ENCODE data around the gene IFITM5. TPM values are rescaled to one million over a fixed set of nuclear protein-coding genes. Genes with fewer than 3 reads are reported as not detected.

Gene IFITM5
- total and polyA plus RNA-seq, 2 of the 4 experiments (the other 2 are of a cell fraction), result not detected

GRCh38 chr11:326842-327580, 27.7 kb upstream of the IFITM5 start (continued):
- TF ChIP-seq RCOR1 (IDR thresholded peaks at IDR 0.05; ENCODE audit: insufficient replicate concordance, low read length), result no peak

GRCh38 chr11:326592-326841, 27.2 kb upstream of the IFITM5 start:
- peak overlapping the region; percentile 70 for H4K5ac ChIP-seq (ENCODE audit: low read depth, low read length)
- H3K4ac ChIP-seq (ENCODE audit: low read depth, low read length), result peak overlapping the region; percentile 66
- ChIA-PET CTCF (no interaction called here), POLR2A (ENCODE audit: unreplicated experiment) (no interaction called here)
- H3K56ac ChIP-seq (ENCODE audit: extremely low read depth, insufficient read depth, low read length), result no peak overlapping the region
- peak overlapping the region; percentile 49 to 84 for H4K8ac ChIP-seq (ENCODE audit: low read depth in 2 of 2, low read length in 2 of 2)
- H3K36me3 ChIP-seq (ENCODE audit: control insufficient read depth, insufficient read depth, low read length), result no peaks in the 10 kb centered on the region
- intact Hi-C loops (cut with micrococcal nuclease), result no loop called here
- peak overlapping the region; percentile 40; the same call in 1 of the 2 replicates for H2BK20ac ChIP-seq (ENCODE audit: low read depth, low read length)
- no peak overlapping the region; the same call in 1 of the 2 replicates for H3K14ac ChIP-seq (replicated peaks; ENCODE audit: low read depth, low read length)
- peak overlapping the region; percentile 37; the same call in 1 of the 3 replicates for H2BK15ac ChIP-seq (ENCODE audit: low read depth, low read length)
- H3K9me3 ChIP-seq (ENCODE audit: control insufficient read depth, insufficient read depth, low read length), result no peaks in the 10 kb centered on the region
- no peak overlapping the region for H3K27ac ChIP-seq (ENCODE audit: insufficient read depth, low read length)
- H2BK5ac ChIP-seq (ENCODE audit: low read depth, low read length, poor library complexity, severe bottlenecking), result no peak overlapping the region
- 77% methylated on average over 6 of the region's 6 CpGs; no CpG with 5 or more reads in 1 of the 2 experiments for WGBS, 2 experiments (ENCODE audit: extremely low coverage in 2 of 2, insufficient read length in 1 of 2)
- BruUV-seq (replicated peaks), result no TSS peak
- H3K27me3 ChIP-seq (ENCODE audit: control insufficient read depth, insufficient read depth, low read length), result no peaks in the 10 kb centered on the region
- TF ChIP-seq BHLHE40 (IDR thresholded peaks at IDR 0.05; ENCODE audit: low read depth, low read length) (no peak), MAZ (IDR thresholded peaks at IDR 0.05; ENCODE audit: borderline replicate concordance, low read depth, low read length) (no peak), FOS (IDR thresholded peaks at IDR 0.05; ENCODE audit: low read depth, low read length) (no peak), RAD21 (IDR thresholded peaks at IDR 0.05; ENCODE audit: low read length) (no peak), POLR2A (IDR thresholded peaks at IDR 0.05; ENCODE audit: low read depth, low read length) (no peak), USF2 (IDR thresholded peaks at IDR 0.05; ENCODE audit: low read depth, low read length) (no peak), SMC3 (IDR thresholded peaks at IDR 0.05; ENCODE audit: low read depth, low read length) (no peak), RFX5 (IDR thresholded peaks at IDR 0.05; ENCODE audit: low read depth, low read length) (no peak), CHD1 (IDR thresholded peaks at IDR 0.05; ENCODE audit: low read depth, low read length) (no peak), RCOR1 (IDR thresholded peaks at IDR 0.05; ENCODE audit: insufficient replicate concordance, low read length) (no peak), NFE2L2 (IDR thresholded peaks at IDR 0.05; ENCODE audit: low read depth, low read length) (no peak)
- TF ChIP-seq, protein P1, sequence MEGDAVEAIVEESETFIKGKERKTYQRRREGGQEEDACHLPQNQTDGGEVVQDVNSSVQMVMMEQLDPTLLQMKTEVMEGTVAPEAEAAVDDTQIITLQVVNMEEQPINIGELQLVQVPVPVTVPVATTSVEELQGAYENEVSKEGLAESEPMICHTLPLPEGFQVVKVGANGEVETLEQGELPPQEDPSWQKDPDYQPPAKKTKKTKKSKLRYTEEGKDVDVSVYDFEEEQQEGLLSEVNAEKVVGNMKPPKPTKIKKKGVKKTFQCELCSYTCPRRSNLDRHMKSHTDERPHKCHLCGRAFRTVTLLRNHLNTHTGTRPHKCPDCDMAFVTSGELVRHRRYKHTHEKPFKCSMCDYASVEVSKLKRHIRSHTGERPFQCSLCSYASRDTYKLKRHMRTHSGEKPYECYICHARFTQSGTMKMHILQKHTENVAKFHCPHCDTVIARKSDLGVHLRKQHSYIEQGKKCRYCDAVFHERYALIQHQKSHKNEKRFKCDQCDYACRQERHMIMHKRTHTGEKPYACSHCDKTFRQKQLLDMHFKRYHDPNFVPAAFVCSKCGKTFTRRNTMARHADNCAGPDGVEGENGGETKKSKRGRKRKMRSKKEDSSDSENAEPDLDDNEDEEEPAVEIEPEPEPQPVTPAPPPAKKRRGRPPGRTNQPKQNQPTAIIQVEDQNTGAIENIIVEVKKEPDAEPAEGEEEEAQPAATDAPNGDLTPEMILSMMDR (conservative IDR thresholded peaks at IDR 0.05; ENCODE audit: low read depth, low read length), result no peak
- TF ChIP-seq, protein P2, sequence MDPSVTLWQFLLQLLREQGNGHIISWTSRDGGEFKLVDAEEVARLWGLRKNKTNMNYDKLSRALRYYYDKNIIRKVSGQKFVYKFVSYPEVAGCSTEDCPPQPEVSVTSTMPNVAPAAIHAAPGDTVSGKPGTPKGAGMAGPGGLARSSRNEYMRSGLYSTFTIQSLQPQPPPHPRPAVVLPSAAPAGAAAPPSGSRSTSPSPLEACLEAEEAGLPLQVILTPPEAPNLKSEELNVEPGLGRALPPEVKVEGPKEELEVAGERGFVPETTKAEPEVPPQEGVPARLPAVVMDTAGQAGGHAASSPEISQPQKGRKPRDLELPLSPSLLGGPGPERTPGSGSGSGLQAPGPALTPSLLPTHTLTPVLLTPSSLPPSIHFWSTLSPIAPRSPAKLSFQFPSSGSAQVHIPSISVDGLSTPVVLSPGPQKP (IDR thresholded peaks at IDR 0.05; ENCODE audit: borderline replicate concordance, low read depth, low read length), result no peak
- H2AK9ac ChIP-seq (replicated peaks; ENCODE audit: low read depth, low read length, poor library complexity), result peak overlapping the region; percentile 70
- H4K20me1 ChIP-seq (ENCODE audit: insufficient read depth, low read length), result no peaks in the 10 kb centered on the region
- H2AFZ ChIP-seq (replicated peaks; ENCODE audit: low read length, poor library complexity), result peak overlapping the region; percentile 87
- dilution Hi-C loops (cut with HindIII; ENCODE audit: low sequenced_read_pairs, unreplicated experiment), result no loop called here
- H4K91ac ChIP-seq (ENCODE audit: insufficient read depth, low read depth, low read length), result 0 out of 2 replicates have a peak overlapping the region, but pooled peaks have one; percentile 26
- H3K18ac ChIP-seq (ENCODE audit: low read depth, low read length), result no peak overlapping the region
- H3K23ac ChIP-seq (ENCODE audit: low read depth, low read length), result no peak overlapping the region
- no peaks in the 10 kb centered on the region for H3K9me1 ChIP-seq (ENCODE audit: insufficient read depth, low read length)
- in situ Hi-C loops (cut with MboI; ENCODE audit: low sequenced_read_pairs), result no loop called here
- ATAC-seq (ENCODE audit: low read depth) (no peak), DNase-seq (no peak)
- H3K4me2 ChIP-seq (ENCODE audit: low read depth, low read length), result no peak overlapping the region
- peaks cover 13% of the 10 kb centered on the region for H3K4me1 ChIP-seq (ENCODE audit: control insufficient read depth, insufficient read depth, low read length)
- no peak overlapping the region for H3K9ac ChIP-seq (ENCODE audit: low read depth, low read length)
- H3K4me3 ChIP-seq (ENCODE audit: insufficient read depth, low read depth, low read length), result no peak overlapping the region
- no peaks in the 10 kb centered on the region for H3K79me1 ChIP-seq (ENCODE audit: low read depth in 1 of 2, low read length in 2 of 2)
- peak overlapping the region; percentile 61 for H2BK120ac ChIP-seq (ENCODE audit: low read depth, low read length)
- no peak overlapping the region; the same call in 1 of the 2 replicates for H2AK5ac ChIP-seq (ENCODE audit: low read depth, low read length)
